Neural cell (in vitro differentiated cells): ENCODE results near the gene LGALS8. TPM values are rescaled to one million over a fixed set of nuclear protein-coding genes. Genes with fewer than 3 reads are reported as not detected.
"Not testable (repeated sequence)": the region's sequence is repeated elsewhere in the genome, so short reads cannot be mapped to it uniquely, and the experiment has no call there.

Source experiments
- H2AFZ ChIP-seq: fragments of 200-600, 300-800 bp; sonication (generic), shearing (Covaris generic); 2 replicates; pipeline ENCODE4 v1.6.0; 2014; ENCODE audit warnings: low read depth, mild to moderate bottlenecking, antibody characterized with exemption, low read length, moderate library complexity
- H3F3A ChIP-seq: fragments of 200-600 bp; shearing (Covaris generic); 2 replicates; pipeline ENCODE4 v1.6.1; 2016; ENCODE audit warnings: mild to moderate bottlenecking, moderate library complexity, mixed read lengths, antibody characterized with exemption, low read length; ENCODE audit not compliant: insufficient read depth, poor library complexity, severe bottlenecking
- H3K27ac ChIP-seq: fragments of 200-600, 300-800 bp; sonication (generic), shearing (Covaris generic); 2 replicates; pipeline ENCODE4 v1.5.1; 2014; ENCODE audit warnings: mild to moderate bottlenecking, low read length, moderate library complexity
- H3K27me3 ChIP-seq: fragments of 300-800, 200-600 bp; sonication (generic), shearing (Covaris generic); 2 replicates; pipeline ENCODE4 v1.6.0; 2014; ENCODE audit warnings: mild to moderate bottlenecking, low read depth, low read length, moderate library complexity; ENCODE audit not compliant: insufficient read depth
- H3K36me3 ChIP-seq: fragments of 300-800, 200-600 bp; sonication (generic), shearing (Covaris generic); 2 replicates; pipeline ENCODE4 v1.5.1; 2014; ENCODE audit warnings: mild to moderate bottlenecking, antibody characterized with exemption, low read length, moderate library complexity; ENCODE audit not compliant: insufficient read depth
- H3K4me2 ChIP-seq: fragments of 300-800, 200-600 bp; sonication (generic), shearing (Covaris generic); 2 replicates; pipeline ENCODE4 v1.6.0; 2014; ENCODE audit warnings: mild to moderate bottlenecking, low read length
- H3K4me3 ChIP-seq: fragments of 300-800, 200-600 bp; sonication (generic), shearing (Covaris generic); 2 replicates; pipeline ENCODE4 v1.5.1; 2014; ENCODE audit warnings: mild to moderate bottlenecking, low read length, moderate library complexity
- H3K79me2 ChIP-seq: fragments of 200-600 bp; shearing (Covaris generic); replicated peaks from 2 replicates; pipeline ENCODE4 v1.6.0; 2014; ENCODE audit warnings: mild to moderate bottlenecking, low read length, moderate library complexity; ENCODE audit not compliant: insufficient read depth
- H3K9ac ChIP-seq: fragments of 300-800, 200-600 bp; sonication (generic), shearing (Covaris generic); 2 replicates; pipeline ENCODE4 v1.6.1; 2016; ENCODE audit warnings: mild to moderate bottlenecking, low read length, mixed read lengths
- H3K9me2 ChIP-seq: fragments of 200-600 bp; shearing (Covaris generic); 2 replicates; pipeline ENCODE4 v1.6.1; 2016; ENCODE audit warnings: mild to moderate bottlenecking, low read length, mixed read lengths; ENCODE audit not compliant: insufficient read depth
- H3K9me3 ChIP-seq: fragments of 200-600, 300-800 bp; sonication (generic), shearing (Covaris generic); 2 replicates; pipeline ENCODE4 v1.6.1; 2016; ENCODE audit warnings: mild to moderate bottlenecking, mixed run types, low read length, moderate library complexity, mixed read lengths
- H4K20me1 ChIP-seq: fragments of 200-600 bp; shearing (Covaris generic); 2 replicates; pipeline ENCODE4 v1.6.1; 2016; ENCODE audit warnings: mild to moderate bottlenecking, mixed run types; ENCODE audit not compliant: insufficient read depth
- EP300 ChIP-seq: fragments of 450-650 bp; conservative IDR thresholded peaks from 2 replicates; pipeline ENCODE4 v1.6.1; 2014; ENCODE audit warnings: antibody characterized with exemption, mild to moderate bottlenecking, moderate library complexity; ENCODE audit not compliant: poor library complexity, severe bottlenecking
- EZH2 ChIP-seq: fragments of 200-600, 300-800 bp; shearing (Covaris generic), sonication (generic); IDR thresholded peaks from 2 replicates; pipeline ENCODE4 v1.6.1; 2014; ENCODE audit warnings: antibody characterized with exemption, low read length, borderline replicate concordance, mild to moderate bottlenecking; ENCODE audit not compliant: insufficient read depth, poor library complexity, severe bottlenecking
- MXI1 ChIP-seq: fragments of 450-650 bp; conservative IDR thresholded peaks from 2 replicates; pipeline ENCODE4 v1.6.1; 2014; ENCODE audit warnings: antibody characterized with exemption, mild to moderate bottlenecking; ENCODE audit not compliant: poor library complexity, severe bottlenecking
- POLR2AphosphoS5 ChIP-seq: IDR thresholded peaks from 2 replicates; pipeline ENCODE4 v1.6.1; 2012
- RAD21 ChIP-seq: fragments of 450-650 bp; conservative IDR thresholded peaks from 2 replicates; pipeline ENCODE4 v1.6.1; 2014; ENCODE audit warnings: antibody characterized with exemption, mild to moderate bottlenecking, moderate library complexity
- SMC3 ChIP-seq: fragments of 450-650 bp; conservative IDR thresholded peaks from 2 replicates; pipeline ENCODE4 v1.6.1; 2014; ENCODE audit warnings: antibody characterized with exemption, mild to moderate bottlenecking, moderate library complexity; ENCODE audit not compliant: poor library complexity
- TAF1 ChIP-seq: IDR thresholded peaks from 2 replicates; pipeline ENCODE4 v1.6.1; 2012; ENCODE audit warnings: low read depth
- polyA plus RNA-seq: library from polyadenylated mRNA; depleted of rRNA; stranded (reverse); fragments of >200 nt; gene quantifications from 2 replicates; pipeline ENCODE4 v1.2.3, GENCODE V29; 2014
- TF ChIP-seq, protein P1 (sequence below): fragments of 450-650 bp; IDR thresholded peaks from 2 replicates; pipeline ENCODE4 v1.5.1; 2014; ENCODE audit warnings: antibody characterized with exemption, mild to moderate bottlenecking, moderate library complexity; ENCODE audit not compliant: poor library complexity, severe bottlenecking
- TF ChIP-seq, protein P2 (sequence below): IDR thresholded peaks from 2 replicates; pipeline ENCODE4 v1.6.1; 2012; ENCODE audit warnings: borderline replicate concordance

LGALS8 gene
- polyA plus RNA-seq, 1 donor from 2014 or later: 1.0 TPM

DNA sequence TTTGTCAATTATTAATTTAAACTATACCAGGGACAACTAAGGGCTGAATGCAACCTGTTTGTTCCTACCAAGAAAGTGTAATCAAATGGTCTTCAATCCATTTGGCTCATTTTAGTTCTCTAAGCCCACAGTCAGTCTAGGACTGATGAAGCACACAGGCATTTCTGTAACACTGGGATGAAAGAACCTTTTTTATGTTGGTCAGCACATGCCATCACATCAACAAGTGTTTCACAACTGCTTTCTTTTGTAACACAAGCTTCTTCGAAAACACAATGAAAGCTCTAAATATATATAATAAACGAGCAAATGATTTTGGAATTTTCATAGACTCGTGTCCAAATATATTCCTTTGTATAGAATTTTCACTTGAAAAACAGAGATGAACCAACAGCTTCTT is 51.7 kb downstream of the LGALS8 start:
- Histone ChIP-seq H3K4me3 (no peak overlapping the region), H3K9ac (no peak overlapping the region)

DNA sequence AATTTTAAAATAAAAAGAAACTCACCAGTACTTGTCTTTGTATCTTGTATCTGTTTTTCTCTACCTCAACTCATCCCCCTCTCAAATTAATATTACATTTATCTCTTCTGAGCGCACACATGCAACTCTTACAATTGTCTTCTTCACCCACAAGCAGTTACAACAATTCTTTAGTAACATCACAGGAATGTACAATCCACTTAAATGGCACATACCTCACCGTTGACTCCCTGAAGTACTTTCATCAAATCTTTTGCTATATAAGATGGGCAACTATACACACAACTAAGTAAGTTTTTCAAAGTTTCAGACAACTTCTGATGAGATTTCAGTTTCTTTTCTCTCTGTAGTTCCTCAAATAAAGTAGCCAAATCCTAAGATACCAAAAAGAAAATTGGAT is 52.2 kb downstream of the LGALS8 start:
- H3K9ac ChIP-seq: no peak overlapping the region
- H3K9me2 ChIP-seq: no peaks in the 10 kb centered on the region
- H3K36me3 ChIP-seq: no peaks in the 10 kb centered on the region
- H3K9me3 ChIP-seq: no peaks in the 10 kb centered on the region
- H3K4me2 ChIP-seq: no peak overlapping the region
- H2AFZ ChIP-seq: no peak overlapping the region
- H3K4me3 ChIP-seq: no peak overlapping the region
- no peak overlapping the region for H3K27ac ChIP-seq
- no peaks in the 10 kb centered on the region for H3K27me3 ChIP-seq
- no peaks in the 10 kb centered on the region for H4K20me1 ChIP-seq
- H3F3A ChIP-seq: no peaks in the 10 kb centered on the region
- TF ChIP-seq TAF1 (no peak), MXI1 (no peak), EZH2 (no peak), RAD21 (no peak), SMC3 (no peak), EP300 (no peak), POLR2AphosphoS5 (no peak)
- TF ChIP-seq, protein P1, sequence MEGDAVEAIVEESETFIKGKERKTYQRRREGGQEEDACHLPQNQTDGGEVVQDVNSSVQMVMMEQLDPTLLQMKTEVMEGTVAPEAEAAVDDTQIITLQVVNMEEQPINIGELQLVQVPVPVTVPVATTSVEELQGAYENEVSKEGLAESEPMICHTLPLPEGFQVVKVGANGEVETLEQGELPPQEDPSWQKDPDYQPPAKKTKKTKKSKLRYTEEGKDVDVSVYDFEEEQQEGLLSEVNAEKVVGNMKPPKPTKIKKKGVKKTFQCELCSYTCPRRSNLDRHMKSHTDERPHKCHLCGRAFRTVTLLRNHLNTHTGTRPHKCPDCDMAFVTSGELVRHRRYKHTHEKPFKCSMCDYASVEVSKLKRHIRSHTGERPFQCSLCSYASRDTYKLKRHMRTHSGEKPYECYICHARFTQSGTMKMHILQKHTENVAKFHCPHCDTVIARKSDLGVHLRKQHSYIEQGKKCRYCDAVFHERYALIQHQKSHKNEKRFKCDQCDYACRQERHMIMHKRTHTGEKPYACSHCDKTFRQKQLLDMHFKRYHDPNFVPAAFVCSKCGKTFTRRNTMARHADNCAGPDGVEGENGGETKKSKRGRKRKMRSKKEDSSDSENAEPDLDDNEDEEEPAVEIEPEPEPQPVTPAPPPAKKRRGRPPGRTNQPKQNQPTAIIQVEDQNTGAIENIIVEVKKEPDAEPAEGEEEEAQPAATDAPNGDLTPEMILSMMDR: no peak
- TF ChIP-seq, protein P2, sequence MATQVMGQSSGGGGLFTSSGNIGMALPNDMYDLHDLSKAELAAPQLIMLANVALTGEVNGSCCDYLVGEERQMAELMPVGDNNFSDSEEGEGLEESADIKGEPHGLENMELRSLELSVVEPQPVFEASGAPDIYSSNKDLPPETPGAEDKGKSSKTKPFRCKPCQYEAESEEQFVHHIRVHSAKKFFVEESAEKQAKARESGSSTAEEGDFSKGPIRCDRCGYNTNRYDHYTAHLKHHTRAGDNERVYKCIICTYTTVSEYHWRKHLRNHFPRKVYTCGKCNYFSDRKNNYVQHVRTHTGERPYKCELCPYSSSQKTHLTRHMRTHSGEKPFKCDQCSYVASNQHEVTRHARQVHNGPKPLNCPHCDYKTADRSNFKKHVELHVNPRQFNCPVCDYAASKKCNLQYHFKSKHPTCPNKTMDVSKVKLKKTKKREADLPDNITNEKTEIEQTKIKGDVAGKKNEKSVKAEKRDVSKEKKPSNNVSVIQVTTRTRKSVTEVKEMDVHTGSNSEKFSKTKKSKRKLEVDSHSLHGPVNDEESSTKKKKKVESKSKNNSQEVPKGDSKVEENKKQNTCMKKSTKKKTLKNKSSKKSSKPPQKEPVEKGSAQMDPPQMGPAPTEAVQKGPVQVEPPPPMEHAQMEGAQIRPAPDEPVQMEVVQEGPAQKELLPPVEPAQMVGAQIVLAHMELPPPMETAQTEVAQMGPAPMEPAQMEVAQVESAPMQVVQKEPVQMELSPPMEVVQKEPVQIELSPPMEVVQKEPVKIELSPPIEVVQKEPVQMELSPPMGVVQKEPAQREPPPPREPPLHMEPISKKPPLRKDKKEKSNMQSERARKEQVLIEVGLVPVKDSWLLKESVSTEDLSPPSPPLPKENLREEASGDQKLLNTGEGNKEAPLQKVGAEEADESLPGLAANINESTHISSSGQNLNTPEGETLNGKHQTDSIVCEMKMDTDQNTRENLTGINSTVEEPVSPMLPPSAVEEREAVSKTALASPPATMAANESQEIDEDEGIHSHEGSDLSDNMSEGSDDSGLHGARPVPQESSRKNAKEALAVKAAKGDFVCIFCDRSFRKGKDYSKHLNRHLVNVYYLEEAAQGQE: no peak
- H3K79me2 ChIP-seq: no peaks in the 10 kb centered on the region

More for the DNA sequence above, 51.7 kb downstream of the LGALS8 start:
- Histone ChIP-seq H2AFZ (no peak overlapping the region), H3K9me2 (no peaks in the 10 kb centered on the region), H3K36me3 (no peaks in the 10 kb centered on the region), H3K79me2 (no peaks in the 10 kb centered on the region), H3K27me3 (no peaks in the 10 kb centered on the region), H3K4me2 (no peak overlapping the region), H4K20me1 (no peaks in the 10 kb centered on the region), H3F3A (no peaks in the 10 kb centered on the region), H3K9me3 (no peaks in the 10 kb centered on the region), H3K27ac (no peak overlapping the region)
- TF ChIP-seq RAD21 (no peak), EP300 (no peak)
- TF ChIP-seq, protein P1: no peak

DNA sequence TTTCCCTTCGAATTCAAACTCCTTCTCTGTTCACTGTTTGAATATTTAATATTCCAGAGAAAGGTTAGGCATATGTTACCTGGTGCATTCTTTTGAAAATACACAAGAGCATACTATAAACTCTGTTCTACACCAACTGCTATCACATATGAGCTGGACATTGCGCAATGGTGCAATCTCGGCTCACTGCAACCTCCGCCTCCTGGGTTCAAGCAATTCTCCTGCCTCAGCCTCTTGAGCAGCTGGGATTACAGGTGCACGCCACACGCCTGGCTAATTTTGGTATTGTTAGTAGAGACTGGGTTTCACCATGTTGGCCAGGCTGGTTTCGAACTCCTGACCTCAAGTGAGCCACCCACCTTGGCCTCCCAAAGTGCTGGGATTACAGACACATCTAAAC is 53.3 kb downstream of the LGALS8 start:
- H3K36me3 ChIP-seq, H2AFZ ChIP-seq, H3K9me3 ChIP-seq, H3K79me2 ChIP-seq, H3K27ac ChIP-seq, H3K9me2 ChIP-seq, H3K4me2 ChIP-seq, H3F3A ChIP-seq, H3K9ac ChIP-seq, H4K20me1 ChIP-seq, H3K4me3 ChIP-seq, H3K27me3 ChIP-seq: not testable (repeated sequence)
